K562 (cell line): ENCODE results near the gene ASPDH. TPM values are rescaled to one million over a fixed set of nuclear protein-coding genes. Genes with fewer than 3 reads are reported as not detected.

Source experiments
- ATAC-seq: fragments of 200-7000 bp; cut with Tn5 transposase; 3 replicates; pipeline ENCODE4 v1.9.1; 2020; ENCODE audit warnings: moderate library complexity
- BruUV-seq: library from RNA; stranded (reverse); fragments of 400-500 nt; replicated peaks from 2 replicates; lab custom pipeline; 2021; lab: Mats Ljungman, UMichigan
- CTCF ChIA-PET: fragments of 300-600 bp; formaldehyde crosslinking; extraction: SDS; loops from one replicate; lab custom pipeline; 2021; ENCODE audit warnings: low intra/inter-chr PET ratio; lab: Yijun Ruan, JAX
- POLR2A ChIA-PET: fragments of 300-600, 350-650 bp; sonication (Branson Sonifier 250); formaldehyde crosslinking; extraction: SDS; loops from one replicate; lab custom pipeline; 2021; ENCODE audit warnings: antibody characterized with exemption, inconsistent platforms; lab: Yijun Ruan, JAX
- DNase-seq, 4 experiments: peaks; one replicate each; pipeline versions ENCODE4 v3.0.0 to v3.0.0-alpha.2; 2011 to 2018; ENCODE audit warnings: low spot score in 3 of 4, mixed read lengths in 3 of 4; ENCODE audit errors: extremely low read depth in 1 of 4
- FAIRE-seq: peaks from 2 replicates; lab custom pipeline; 2011; peaks lifted over from hg19 to GRCh38; lab: Jason Lieb, UNC
- H2AFZ ChIP-seq: 2 replicates; pipeline ENCODE4 v1.6.0; 2011; ENCODE audit warnings: low read depth, low read length, control low read depth, inconsistent platforms
- H3K27ac ChIP-seq: fragments of 200-600 bp; 3 replicates; pipeline ENCODE4 v1.8.0; 2011; ENCODE audit warnings: low read depth, mild to moderate bottlenecking, control low read depth, inconsistent platforms, low read length, moderate library complexity, mixed read lengths; ENCODE audit errors: extremely low read depth
- H3K27me3 ChIP-seq, 2 experiments: fragments of 300-600 bp in 1 of 2; 2 replicates in 1 of 2; 3 replicates in 1 of 2; pipeline versions ENCODE4 v1.6.0 to v1.8.0; 2011; ENCODE audit warnings: inconsistent platforms in 2 of 2, low read length in 2 of 2, mild to moderate bottlenecking in 1 of 2, mixed read lengths in 1 of 2, moderate library complexity in 1 of 2; ENCODE audit not compliant: control insufficient read depth in 2 of 2, insufficient read depth in 2 of 2
- H3K36me3 ChIP-seq: fragments of 300-600 bp; 3 replicates; pipeline ENCODE4 v1.8.0; 2011; ENCODE audit warnings: mild to moderate bottlenecking, low read length, inconsistent platforms; ENCODE audit not compliant: control insufficient read depth, insufficient read depth
- H3K4me1 ChIP-seq, 2 experiments: fragments of 200-600 bp in 1 of 2; replicated peaks in 1 of 2; 2 replicates in 1 of 2; 3 replicates in 1 of 2; pipeline versions ENCODE4 v1.5.1 to v1.8.0; 2011; ENCODE audit warnings: inconsistent platforms in 2 of 2, low read length in 2 of 2, mild to moderate bottlenecking in 1 of 2, mixed read lengths in 1 of 2, moderate library complexity in 1 of 2; ENCODE audit not compliant: control insufficient read depth in 2 of 2, insufficient read depth in 2 of 2
- H3K4me2 ChIP-seq: 2 replicates; pipeline ENCODE4 v1.6.1; 2011; ENCODE audit warnings: low read length, control low read depth, inconsistent platforms, mixed read lengths; ENCODE audit not compliant: insufficient read depth
- H3K4me3 ChIP-seq: fragments of 200-600 bp; sonication (generic), shearing (Covaris generic); 2 replicates; pipeline ENCODE4 v1.5.1; 2016; ENCODE audit warnings: control low read depth, inconsistent platforms
- H3K79me2 ChIP-seq: fragments of 200-600 bp; 3 replicates; pipeline ENCODE4 v1.8.0; 2011; ENCODE audit warnings: low read length, inconsistent platforms; ENCODE audit not compliant: control insufficient read depth, insufficient read depth
- H3K9ac ChIP-seq, 2 experiments: 2 replicates each; pipeline versions ENCODE4 v1.6.0 to v1.6.1; 2011; ENCODE audit warnings: low read depth in 2 of 2, low read length in 2 of 2, control low read depth in 1 of 2, inconsistent platforms in 1 of 2, mild to moderate bottlenecking in 1 of 2, mixed read lengths in 1 of 2; ENCODE audit not compliant: insufficient read depth in 1 of 2
- H3K9me1 ChIP-seq: one replicate; pipeline ENCODE4 v1.6.0; 2011; ENCODE audit warnings: inconsistent platforms, mild to moderate bottlenecking, low read length, moderate library complexity; ENCODE audit not compliant: control insufficient read depth, insufficient read depth
- H3K9me3 ChIP-seq: replicated peaks from 2 replicates; pipeline ENCODE4 v1.5.1; 2011; ENCODE audit warnings: low read depth, low read length, inconsistent platforms; ENCODE audit not compliant: control insufficient read depth, insufficient read depth
- H4K20me1 ChIP-seq: replicated peaks from 2 replicates; pipeline ENCODE4 v1.6.1; 2011; ENCODE audit warnings: low read length, inconsistent platforms, mixed read lengths; ENCODE audit not compliant: control insufficient read depth, insufficient read depth
- ASH1L ChIP-seq: fragments of 450-650 bp; IDR thresholded peaks from 2 replicates; pipeline ENCODE4 v1.6.1; 2018; ENCODE audit warnings: borderline replicate concordance, mild to moderate bottlenecking, low read depth; ENCODE audit not compliant: partially characterized antibody
- ERF ChIP-seq: fragments of 450-650 bp; formaldehyde crosslinking; IDR thresholded peaks from 2 replicates; pipeline ENCODE4 v1.4.0; 2020; ENCODE audit warnings: mild to moderate bottlenecking, mixed read lengths
- HINFP ChIP-seq: fragments of 450-650 bp; conservative IDR thresholded peaks from 2 replicates; pipeline ENCODE4 v1.6.1; 2016; ENCODE audit warnings: missing genetic modification characterization, low read depth, mild to moderate bottlenecking, control low read depth, missing compliant biosample characterization
- NFIC ChIP-seq: fragments of 450-650 bp; IDR thresholded peaks from 2 replicates; pipeline ENCODE4 v1.6.1; 2017; ENCODE audit warnings: mild to moderate bottlenecking, inconsistent platforms
- THRB ChIP-seq: fragments of 450-650 bp; formaldehyde crosslinking; conservative IDR thresholded peaks from 2 replicates; pipeline ENCODE4 v1.4.0; 2022; ENCODE audit warnings: mild to moderate bottlenecking, missing genetic modification characterization
- WHSC1 ChIP-seq: IDR thresholded peaks from one replicate; pipeline ENCODE4 v1.6.1; 2012; ENCODE audit warnings: low read length, control low read depth, inconsistent platforms
- XRCC5 ChIP-seq: fragments of 200-400 bp; formaldehyde crosslinking; IDR thresholded peaks from 2 replicates; pipeline ENCODE4 v1.6.1; 2017; ENCODE audit warnings: low read depth, mild to moderate bottlenecking, low read length
- ZFP36 ChIP-seq: fragments of 150-350 bp; IDR thresholded peaks from 2 replicates; pipeline ENCODE4 v1.6.1; 2018; ENCODE audit warnings: low read length, low read depth; ENCODE audit not compliant: partially characterized antibody
- WGBS: fragments of 100-300 bp; shearing (Covaris generic); methylation state at CpG from one replicate; pipeline ENCODE4 v1.1.6; 2016; ENCODE audit warnings: low coverage, mixed read lengths; ENCODE audit not compliant: insufficient coverage; ENCODE audit errors: missing lambda C conversion rate; 5-methylcytosine and 5-hydroxymethylcytosine counted together
- in situ Hi-C: fragments of 300-500 bp; cut with MboI; formaldehyde crosslinking; loops from 4 replicates; pipeline ENCODE4 v1.15.0; 2018; ENCODE audit warnings: inconsistent platforms, mixed read lengths
- intact Hi-C: fragments of 100-400 bp; cut with micrococcal nuclease; formaldehyde crosslinking; loops from 2 replicates; pipeline ENCODE4 v1.14.2; 2022
- polyA plus RNA-seq, 8 experiments: library from polyadenylated mRNA; depleted of rRNA in 4 of 8; stranded (reverse) in 5 of 8; unstranded in 3 of 8; fragments of >200 nt; fragmentation: Nextera tagmentation in 2 of 8; fragmentation: Illumina TruSeq in 1 of 8; extraction: Ambion mirVana in 2 of 8; extraction: Trizol in 1 of 8; gene quantifications; 2 replicates each; pipeline versions ENCODE4 v1.2.1 to v1.2.3, GENCODE V29; 2011 to 2014; ENCODE audit warnings: inconsistent platforms in 1 of 8, missing spikeins in 1 of 8
- total RNA-seq, 7 experiments: library from RNA; depleted of rRNA in 6 of 7; stranded (reverse); fragments of >200 nt in 6 of 7; fragmentation: Illumina TruSeq in 2 of 7; extraction: Trizol in 2 of 7; gene quantifications; 2 replicates each; pipeline versions ENCODE4 v1.2.1 to v1.2.3, GENCODE V29; 2011 to 2021; ENCODE audit warnings: low replicate concordance in 1 of 7
- TF ChIP-seq, protein P1 (sequence below): IDR thresholded peaks from 2 replicates; pipeline ENCODE4 v1.6.1; 2011; ENCODE audit warnings: borderline replicate concordance, low read depth, mild to moderate bottlenecking, moderate library complexity, low read length; ENCODE audit not compliant: insufficient read depth, poor library complexity, severe bottlenecking

Gene ASPDH
- total and polyA plus RNA-seq, 9 of the 15 experiments (the other 6 are each of a cell fraction or from before 2014, with no cell fraction given), result not detected

DNA sequence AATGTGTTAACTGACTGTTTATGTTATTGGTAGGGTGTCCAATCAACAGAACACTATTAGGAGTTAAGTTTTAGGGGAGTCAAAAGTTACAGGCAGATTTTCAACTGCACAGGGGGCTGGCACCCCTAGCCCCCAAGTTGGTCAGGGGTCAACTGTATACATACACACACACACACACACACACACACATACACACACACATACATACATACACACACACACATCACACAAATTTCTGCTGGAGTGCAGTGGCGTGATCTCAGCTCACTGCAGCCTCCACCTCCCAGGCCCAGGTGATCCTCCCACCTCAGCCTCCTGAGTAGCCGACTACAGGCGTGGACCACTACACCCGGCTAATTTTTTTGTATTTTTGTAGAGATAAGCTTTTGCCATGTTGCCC is 44.3 kb upstream of the ASPDH start:
- TF ChIP-seq THRB (CRISPR knock-in tag), result 0 out of 2 replicates have a peak, but pooled peaks have one; percentile 15
- TF ChIP-seq ERF, result no peak
- Histone ChIP-seq H3K9me1 (no peaks in the 10 kb centered on the region), H3K79me2 (no peaks in the 10 kb centered on the region), H3K9ac (no peak overlapping the region), H3K4me2 (no peak overlapping the region), H3K9me3 (no peaks in the 10 kb centered on the region), H3K27ac (no peak overlapping the region), H2AFZ (no peak overlapping the region), H3K4me1 (peaks cover 18 to 27% of the 10 kb centered on the region in 2 experiments), H3K36me3 (no peaks in the 10 kb centered on the region), H3K4me3 (no peak overlapping the region), H4K20me1 (peaks cover 6% of the 10 kb centered on the region), H3K27me3 (peaks cover 0 to 13% of the 10 kb centered on the region in 2 experiments; a peak in 2 of 5 replicates)
- BruUV-seq, result no TSS peak
- in situ Hi-C loops, result no loop called here
- peak; percentile 29 for FAIRE-seq
- no peak for ATAC-seq
- no peak for DNase-seq
- 64% methylated on average over 4 of the region's 4 CpGs for WGBS
- ChIA-PET POLR2A (interaction anchor here (1.2 kb wide), 1 partner anchor 16 kb away, joined by 4 read pairs; no protein-coding TSS in a partner anchor), CTCF (no interaction called here)
- intact Hi-C loops, result no loop called here

DNA sequence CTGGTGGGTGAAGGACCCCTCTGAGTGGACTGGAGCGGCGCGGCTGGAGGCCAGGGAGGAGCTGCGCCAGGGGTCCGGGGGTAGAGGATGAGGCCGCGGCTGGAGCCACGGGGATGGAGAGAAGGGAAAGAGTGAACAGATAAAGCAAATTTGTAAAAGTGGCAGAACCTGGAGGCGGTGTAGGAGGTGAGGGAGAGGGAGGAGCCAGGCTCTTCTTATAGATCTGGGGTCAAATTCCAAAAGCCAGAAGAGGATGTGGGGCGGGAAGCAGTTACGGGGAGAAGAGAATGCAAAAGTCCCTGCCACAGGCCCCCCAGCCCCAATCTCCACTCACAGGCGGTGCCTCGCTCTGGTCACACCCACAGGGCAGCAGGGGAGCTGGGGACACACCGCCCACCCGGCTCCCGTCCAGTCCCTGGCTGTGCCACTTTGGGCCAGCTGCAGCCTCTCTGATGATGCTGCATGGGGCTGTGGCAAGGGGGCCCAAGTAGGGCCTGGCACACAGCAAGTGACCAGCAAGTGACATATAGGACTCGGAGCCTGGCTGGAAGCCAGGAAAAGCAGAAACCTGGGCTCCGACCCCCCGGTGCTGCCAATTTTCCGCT is 43.4 kb upstream of the ASPDH start:
- FAIRE-seq (no peak), DNase-seq (peak; percentile 34 to 48 (median 41)), ATAC-seq (peak; percentile 15)
- intact Hi-C loops (no loop called here), in situ Hi-C loops (no loop called here)
- Histone ChIP-seq H3K9me3 (no peaks in the 10 kb centered on the region), H3K79me2 (no peaks in the 10 kb centered on the region), H3K9me1 (no peaks in the 10 kb centered on the region), H3K4me1 (peaks cover 18 to 27% of the 10 kb centered on the region in 2 experiments), H3K4me2 (peak overlapping the region; percentile 89), H3K27ac (no peak overlapping the region), H3K9ac (peak overlapping the region; percentile 53 to 90; a peak in 3 of 4 replicates), H3K27me3 (peaks cover 0 to 13% of the 10 kb centered on the region in 2 experiments; a peak in 2 of 5 replicates), H4K20me1 (peaks cover 8% of the 10 kb centered on the region), H3K4me3 (peak overlapping the region; percentile 54), H2AFZ (peak overlapping the region; percentile 98), H3K36me3 (no peaks in the 10 kb centered on the region)
- ChIA-PET CTCF (interaction anchor here (0.6 to 1.1 kb wide), 4 partner anchors 9 to 200 kb away, joined by 3 to 4 read pairs (median 3); no protein-coding TSS in a partner anchor), POLR2A (interaction anchor here (0.6 to 1.2 kb wide), 2 partner anchors 17 to 191 kb away, joined by 3 to 4 read pairs; no protein-coding TSS in a partner anchor)
- 21% methylated on average over 12 of the region's 20 CpGs for WGBS
- no TSS peak for BruUV-seq
- TF ChIP-seq XRCC5 (no peak), HINFP (tag) (no peak), ASH1L (no peak), NFIC (peak; percentile 68), ZFP36 (peak; percentile 26), WHSC1 (no peak)
- TF ChIP-seq, protein P1, sequence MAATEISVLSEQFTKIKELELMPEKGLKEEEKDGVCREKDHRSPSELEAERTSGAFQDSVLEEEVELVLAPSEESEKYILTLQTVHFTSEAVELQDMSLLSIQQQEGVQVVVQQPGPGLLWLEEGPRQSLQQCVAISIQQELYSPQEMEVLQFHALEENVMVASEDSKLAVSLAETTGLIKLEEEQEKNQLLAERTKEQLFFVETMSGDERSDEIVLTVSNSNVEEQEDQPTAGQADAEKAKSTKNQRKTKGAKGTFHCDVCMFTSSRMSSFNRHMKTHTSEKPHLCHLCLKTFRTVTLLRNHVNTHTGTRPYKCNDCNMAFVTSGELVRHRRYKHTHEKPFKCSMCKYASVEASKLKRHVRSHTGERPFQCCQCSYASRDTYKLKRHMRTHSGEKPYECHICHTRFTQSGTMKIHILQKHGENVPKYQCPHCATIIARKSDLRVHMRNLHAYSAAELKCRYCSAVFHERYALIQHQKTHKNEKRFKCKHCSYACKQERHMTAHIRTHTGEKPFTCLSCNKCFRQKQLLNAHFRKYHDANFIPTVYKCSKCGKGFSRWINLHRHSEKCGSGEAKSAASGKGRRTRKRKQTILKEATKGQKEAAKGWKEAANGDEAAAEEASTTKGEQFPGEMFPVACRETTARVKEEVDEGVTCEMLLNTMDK, result no peak
